OCI-LY7 (cell line): ENCODE results near the gene KRT3.

Source experiments
- EZH2phosphoT487 ChIP-seq: fragments of 200-600 bp; sonication (generic); IDR thresholded peaks from 2 replicates; pipeline ENCODE4 v1.6.1; 2018; ENCODE audit warnings: low read depth, borderline replicate concordance, mild to moderate bottlenecking, mixed run types, antibody characterized with exemption, low read length, moderate library complexity, mixed read lengths
- TF ChIP-seq, protein P1 (sequence below): fragments of 200-600 bp; sonication (generic); conservative IDR thresholded peaks from 2 replicates; pipeline ENCODE4 v1.5.1; 2014; ENCODE audit warnings: mild to moderate bottlenecking, antibody characterized with exemption, low read length, moderate library complexity, mixed read lengths

DNA sequence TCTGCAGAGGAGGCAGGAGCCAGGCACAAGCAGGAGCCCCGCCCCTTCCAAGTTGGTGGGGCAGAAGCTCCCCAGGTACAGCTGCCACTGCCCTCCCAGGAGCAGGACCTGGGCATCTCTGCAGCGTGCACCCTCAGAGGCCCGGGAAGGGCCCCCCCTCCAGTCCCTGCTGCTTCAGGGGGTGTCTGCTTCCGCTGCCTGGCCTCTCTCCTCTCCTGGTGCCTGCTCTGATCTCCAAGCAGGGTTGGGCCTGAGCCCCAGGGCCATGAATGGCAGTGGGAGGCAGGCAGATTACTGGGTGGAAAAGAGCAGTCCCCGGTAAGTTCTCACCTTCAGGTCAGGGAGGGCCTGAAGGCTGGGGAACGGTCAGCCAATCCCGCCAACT lies 53.7 kb downstream of the KRT3 start:
- TF ChIP-seq, protein P1, sequence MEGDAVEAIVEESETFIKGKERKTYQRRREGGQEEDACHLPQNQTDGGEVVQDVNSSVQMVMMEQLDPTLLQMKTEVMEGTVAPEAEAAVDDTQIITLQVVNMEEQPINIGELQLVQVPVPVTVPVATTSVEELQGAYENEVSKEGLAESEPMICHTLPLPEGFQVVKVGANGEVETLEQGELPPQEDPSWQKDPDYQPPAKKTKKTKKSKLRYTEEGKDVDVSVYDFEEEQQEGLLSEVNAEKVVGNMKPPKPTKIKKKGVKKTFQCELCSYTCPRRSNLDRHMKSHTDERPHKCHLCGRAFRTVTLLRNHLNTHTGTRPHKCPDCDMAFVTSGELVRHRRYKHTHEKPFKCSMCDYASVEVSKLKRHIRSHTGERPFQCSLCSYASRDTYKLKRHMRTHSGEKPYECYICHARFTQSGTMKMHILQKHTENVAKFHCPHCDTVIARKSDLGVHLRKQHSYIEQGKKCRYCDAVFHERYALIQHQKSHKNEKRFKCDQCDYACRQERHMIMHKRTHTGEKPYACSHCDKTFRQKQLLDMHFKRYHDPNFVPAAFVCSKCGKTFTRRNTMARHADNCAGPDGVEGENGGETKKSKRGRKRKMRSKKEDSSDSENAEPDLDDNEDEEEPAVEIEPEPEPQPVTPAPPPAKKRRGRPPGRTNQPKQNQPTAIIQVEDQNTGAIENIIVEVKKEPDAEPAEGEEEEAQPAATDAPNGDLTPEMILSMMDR, result no peak
- no peak for TF ChIP-seq EZH2phosphoT487
